OCI-LY1 (cell line): Measurements from ENCODE around the gene MAP7D1.

Experiments used
- EZH2 ChIP-seq: fragments of 200-600 bp; sonication (generic), shearing (Covaris generic); IDR thresholded peaks from 2 replicates; pipeline ENCODE4 v1.8.0; 2017; ENCODE audit warnings: borderline replicate concordance, mixed run types, mild to moderate bottlenecking, antibody characterized with exemption, low read length, moderate library complexity, mixed read lengths
- TF ChIP-seq, protein P1 (sequence below): fragments of 200-600 bp; sonication (generic), shearing (Covaris generic); IDR thresholded peaks from 2 replicates; pipeline ENCODE4 v1.5.1; 2017; ENCODE audit warnings: mild to moderate bottlenecking, antibody characterized with exemption, low read length, moderate library complexity, mixed read lengths

DNA sequence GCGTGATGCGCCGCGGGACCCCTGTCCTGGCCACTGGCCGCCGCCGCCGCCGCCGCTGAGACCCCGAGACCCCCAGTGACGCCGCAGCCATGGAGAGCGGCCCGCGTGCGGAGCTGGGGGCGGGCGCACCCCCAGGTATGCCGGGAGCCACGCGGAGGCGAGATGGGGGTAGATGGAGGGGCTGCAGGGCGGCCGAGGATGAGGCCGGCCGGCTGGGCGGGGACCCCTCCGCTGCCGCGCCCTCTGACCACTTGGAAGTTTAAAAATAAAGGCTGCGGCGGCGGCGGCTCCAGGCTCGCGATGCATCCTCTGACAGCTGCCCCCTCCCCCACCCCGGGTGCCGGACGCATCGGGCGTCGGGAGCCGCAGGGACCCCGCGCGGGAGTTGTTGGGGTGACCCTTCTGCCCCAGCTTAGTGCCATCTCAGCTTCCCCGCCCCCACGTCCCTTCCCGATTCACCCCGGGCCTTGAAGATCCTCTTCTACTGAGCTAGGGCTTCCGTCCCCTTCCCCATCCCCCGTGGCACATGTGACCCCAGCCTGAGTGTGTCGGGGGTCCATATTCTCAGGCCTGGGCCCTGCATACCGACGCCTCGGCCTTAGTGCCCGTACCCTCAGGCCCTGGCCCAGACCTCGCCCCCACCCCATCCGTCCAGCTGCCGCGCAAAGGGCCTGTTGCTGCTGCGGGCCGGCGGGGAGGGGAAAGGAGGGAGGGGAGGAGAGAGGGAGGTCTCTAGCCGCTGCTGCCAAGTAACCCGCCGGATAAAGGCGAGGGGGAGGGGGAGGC lies 562 bp downstream of the MAP7D1 start:
- TF ChIP-seq, protein P1, sequence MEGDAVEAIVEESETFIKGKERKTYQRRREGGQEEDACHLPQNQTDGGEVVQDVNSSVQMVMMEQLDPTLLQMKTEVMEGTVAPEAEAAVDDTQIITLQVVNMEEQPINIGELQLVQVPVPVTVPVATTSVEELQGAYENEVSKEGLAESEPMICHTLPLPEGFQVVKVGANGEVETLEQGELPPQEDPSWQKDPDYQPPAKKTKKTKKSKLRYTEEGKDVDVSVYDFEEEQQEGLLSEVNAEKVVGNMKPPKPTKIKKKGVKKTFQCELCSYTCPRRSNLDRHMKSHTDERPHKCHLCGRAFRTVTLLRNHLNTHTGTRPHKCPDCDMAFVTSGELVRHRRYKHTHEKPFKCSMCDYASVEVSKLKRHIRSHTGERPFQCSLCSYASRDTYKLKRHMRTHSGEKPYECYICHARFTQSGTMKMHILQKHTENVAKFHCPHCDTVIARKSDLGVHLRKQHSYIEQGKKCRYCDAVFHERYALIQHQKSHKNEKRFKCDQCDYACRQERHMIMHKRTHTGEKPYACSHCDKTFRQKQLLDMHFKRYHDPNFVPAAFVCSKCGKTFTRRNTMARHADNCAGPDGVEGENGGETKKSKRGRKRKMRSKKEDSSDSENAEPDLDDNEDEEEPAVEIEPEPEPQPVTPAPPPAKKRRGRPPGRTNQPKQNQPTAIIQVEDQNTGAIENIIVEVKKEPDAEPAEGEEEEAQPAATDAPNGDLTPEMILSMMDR, result no peak
- TF ChIP-seq EZH2, result no peak
